ENCODE data around the gene SLC39A11. TPM values are rescaled to one million over a fixed set of nuclear protein-coding genes. Genes with fewer than 3 reads are reported as not detected.
"Not testable (repeated sequence)": the region's sequence is repeated elsewhere in the genome, so short reads cannot be mapped to it uniquely, and the experiment has no call there.

Gene SLC39A11
- total RNA-seq, 2 donors from 2014 or later: 27.8 to 39.6 TPM

GRCh38 chr17:73069164-73069770, 23.2 kb downstream of the SLC39A11 start:
- TF ChIP-seq CTCF (IDR thresholded peaks at IDR 0.05) (no peak), POLR2A (IDR thresholded peaks at IDR 0.05) (no peak)
- Histone ChIP-seq H3K27ac (no peak overlapping the region), H3K4me1 (peaks cover 14% of the 10 kb centered on the region), H3K27me3 (no peaks in the 10 kb centered on the region), H3K4me3 (no peak overlapping the region), H3K9me3 (no peaks in the 10 kb centered on the region), H3K36me3 (replicated peaks in 1 of 2; ENCODE audit: insufficient read depth in 1 of 2, low read depth in 2 of 2) (peaks cover 0 to 3% of the 10 kb centered on the region in 2 donors)
- ATAC-seq: no peak
- WGBS, 2 donors: 70 to 74% methylated on average over 5 of the region's 5 CpGs
- no peak for DNase-seq
- intact Hi-C loops (cut with DNase I): no loop called here

GRCh38 chr17:73068322-73069153, 23.9 kb downstream of the SLC39A11 start:
- TF ChIP-seq CTCF (IDR thresholded peaks at IDR 0.05): no peak
- peak in 3 of 4 donors; percentile 31 to 62 (median 59) for DNase-seq
- H3K4me3 ChIP-seq: no peak overlapping the region
- 73 to 91% methylated on average over 7 to 9 of the region's 9 CpGs for WGBS, 2 donors
- no peaks in the 10 kb centered on the region for H3K9me3 ChIP-seq
- peaks cover 0 to 3% of the 10 kb centered on the region in 2 donors for H3K36me3 ChIP-seq (replicated peaks in 1 of 2; ENCODE audit: insufficient read depth in 1 of 2, low read depth in 2 of 2)
- no peaks in the 10 kb centered on the region for H3K27me3 ChIP-seq
- no peak for ATAC-seq
- H3K27ac ChIP-seq: no peak overlapping the region
- intact Hi-C loops (cut with DNase I): no loop called here
- H3K4me1 ChIP-seq: peaks cover 14% of the 10 kb centered on the region

GRCh38 chr17:73067699-73068098, 24.8 kb downstream of the SLC39A11 start:
- H3K9me3 ChIP-seq; ATAC-seq; H3K27ac ChIP-seq; H3K4me3 ChIP-seq; intact Hi-C loops (cut with DNase I); DNase-seq; H3K36me3 ChIP-seq (replicated peaks in 1 of 2; ENCODE audit: insufficient read depth in 1 of 2, low read depth in 2 of 2); H3K27me3 ChIP-seq: not testable (repeated sequence)
- 86 to 97% methylated on average over 2 of the region's 2 CpGs for WGBS, 2 donors
- H3K4me1 ChIP-seq: peaks cover 14% of the 10 kb centered on the region

- intact Hi-C loops (cut with DNase I): no loop called here
- DNase-seq: no peak
- no peak for ATAC-seq
These were observed 25.4 kb downstream of the SLC39A11 start for GRCh38 chr17:73067075-73067474.

More at GRCh38 chr17:73067075-73067474, 25.4 kb downstream of the SLC39A11 start:
- TF ChIP-seq CTCF (IDR thresholded peaks at IDR 0.05): no peak
- TF ChIP-seq POLR2A (IDR thresholded peaks at IDR 0.05): no peak
- no peaks in the 10 kb centered on the region for H3K9me3 ChIP-seq
- H3K27ac ChIP-seq: no peak overlapping the region
- 93 to 98% methylated on average over 3 of the region's 3 CpGs for WGBS, 2 donors
- H3K27me3 ChIP-seq: no peaks in the 10 kb centered on the region
- H3K4me3 ChIP-seq: no peak overlapping the region
- H3K4me1 ChIP-seq: peaks cover 14% of the 10 kb centered on the region
- no peaks in the 10 kb centered on the region for H3K36me3 ChIP-seq (replicated peaks in 1 of 2; ENCODE audit: insufficient read depth in 1 of 2, low read depth in 2 of 2)

Data from body of pancreas (tissue), 4 donors.